HepG2 (cell line): ENCODE results near the gene SLC17A8. TPM values are rescaled to one million over a fixed set of nuclear protein-coding genes. Genes with fewer than 3 reads are reported as not detected.

ENCODE experiments used
- FOXJ3 ChIP-seq: sonication (generic); formaldehyde crosslinking; IDR thresholded peaks from 2 replicates; pipeline ENCODE4 v1.4.0; 2020; ENCODE audit warnings: missing genetic modification reagents, mild to moderate bottlenecking, borderline replicate concordance
- FOXO1 ChIP-seq: sonication (generic); formaldehyde crosslinking; IDR thresholded peaks from 2 replicates; pipeline ENCODE4 v1.4.0; 2020; ENCODE audit warnings: missing genetic modification reagents
- GTF2F1 ChIP-seq: fragments of 150-350 bp; IDR thresholded peaks from 2 replicates; pipeline ENCODE4 v1.6.1; 2014; ENCODE audit warnings: low read length
- ISX ChIP-seq: sonication (generic); formaldehyde crosslinking; conservative IDR thresholded peaks from 2 replicates; pipeline ENCODE4 v1.5.0; 2020; ENCODE audit warnings: missing genetic modification reagents
- JDP2 ChIP-seq: sonication (generic); formaldehyde crosslinking; IDR thresholded peaks from 2 replicates; pipeline ENCODE4 v1.8.1; 2022; ENCODE audit warnings: missing genetic modification reagents, borderline replicate concordance
- PITX1 ChIP-seq: sonication (generic); formaldehyde crosslinking; IDR thresholded peaks from 2 replicates; pipeline ENCODE4 v1.5.1; 2020; ENCODE audit warnings: mild to moderate bottlenecking, missing genetic modification reagents
- REST ChIP-seq, 2 experiments: IDR thresholded peaks; 2 replicates each; pipeline ENCODE4 v1.6.1; 2011 to 2012; ENCODE audit warnings: low read length in 2 of 2, borderline replicate concordance in 1 of 2, low read depth in 1 of 2, mild to moderate bottlenecking in 1 of 2, moderate library complexity in 1 of 2
- SMAD3 ChIP-seq: sonication (generic); formaldehyde crosslinking; IDR thresholded peaks from 2 replicates; pipeline ENCODE4 v1.4.0; 2020; ENCODE audit warnings: missing genetic modification reagents
- SNAPC5 ChIP-seq: sonication (generic); formaldehyde crosslinking; IDR thresholded peaks from 2 replicates; pipeline ENCODE4 v1.8.1; 2023; ENCODE audit warnings: mild to moderate bottlenecking, missing genetic modification reagents, borderline replicate concordance
- TRIM24 ChIP-seq: sonication (generic); formaldehyde crosslinking; IDR thresholded peaks from 2 replicates; pipeline ENCODE4 v1.8.0; 2022; ENCODE audit warnings: mild to moderate bottlenecking, missing genetic modification reagents
- ZBTB4 ChIP-seq: sonication (generic); formaldehyde crosslinking; IDR thresholded peaks from 2 replicates; pipeline ENCODE4 v1.4.0; 2020; ENCODE audit warnings: missing genetic modification reagents, mild to moderate bottlenecking, borderline replicate concordance
- ZFX ChIP-seq: sonication (generic); formaldehyde crosslinking; IDR thresholded peaks from 2 replicates; pipeline ENCODE4 v1.4.0; 2020; ENCODE audit warnings: mild to moderate bottlenecking, low read depth, missing genetic modification reagents, moderate library complexity
- ZFYVE20 ChIP-seq: sonication (generic); formaldehyde crosslinking; IDR thresholded peaks from 2 replicates; pipeline ENCODE4 v1.8.0; 2023; ENCODE audit warnings: low read depth, mild to moderate bottlenecking, moderate library complexity, missing genetic modification reagents, borderline replicate concordance
- ZMYM3 ChIP-seq: sonication (generic); formaldehyde crosslinking; IDR thresholded peaks from 2 replicates; pipeline ENCODE4 v1.5.1; 2020; ENCODE audit warnings: mild to moderate bottlenecking, missing genetic modification reagents
- ZNF180 ChIP-seq: sonication (generic); formaldehyde crosslinking; IDR thresholded peaks from 2 replicates; pipeline ENCODE4 v1.4.0; 2020; ENCODE audit warnings: low read depth, missing genetic modification reagents, borderline replicate concordance
- ZNF232 ChIP-seq: sonication (generic); formaldehyde crosslinking; IDR thresholded peaks from 2 replicates; pipeline ENCODE4 v1.4.0; 2020; ENCODE audit warnings: missing genetic modification reagents, borderline replicate concordance
- ZNF446 ChIP-seq: sonication (generic); formaldehyde crosslinking; IDR thresholded peaks from 2 replicates; pipeline ENCODE4 v1.5.0; 2020; ENCODE audit warnings: mild to moderate bottlenecking, missing genetic modification reagents
- ZNF550 ChIP-seq: sonication (generic); formaldehyde crosslinking; IDR thresholded peaks from 2 replicates; pipeline ENCODE4 v1.4.0; 2020; ENCODE audit warnings: mild to moderate bottlenecking, missing genetic modification reagents, borderline replicate concordance
- ZNF580 ChIP-seq: IDR thresholded peaks from 2 replicates; pipeline ENCODE4 v1.6.1; 2016; ENCODE audit warnings: low read depth, borderline replicate concordance
- ZNF704 ChIP-seq: sonication (generic); formaldehyde crosslinking; IDR thresholded peaks from 2 replicates; pipeline ENCODE4 v1.8.1; 2023; ENCODE audit warnings: mild to moderate bottlenecking, inconsistent platforms, moderate library complexity, missing genetic modification reagents, borderline replicate concordance
- ZNF713 ChIP-seq: sonication (generic); formaldehyde crosslinking; IDR thresholded peaks from 2 replicates; pipeline ENCODE4 v1.4.0; 2020; ENCODE audit warnings: mild to moderate bottlenecking, missing genetic modification reagents
- polyA plus RNA-seq, 8 experiments: library from polyadenylated mRNA; depleted of rRNA in 3 of 8; stranded (reverse) in 7 of 8; unstranded in 1 of 8; fragments of >200 nt; fragmentation: Illumina TruSeq in 4 of 8; extraction: Trizol in 4 of 8; gene quantifications; 2 replicates each; pipeline versions ENCODE4 v1.2.1 to v1.2.3, GENCODE V29; 2011 to 2016; ENCODE audit warnings: low read depth in 4 of 8, missing spikeins in 1 of 8, mixed read lengths in 1 of 8; ENCODE audit not compliant: insufficient read depth in 1 of 8
- total RNA-seq, 5 experiments: library from RNA; depleted of rRNA; stranded (reverse); fragments of >200 nt; fragmentation: Illumina TruSeq; extraction: Trizol; gene quantifications; 2 replicates each; pipeline ENCODE4 v1.2.3, GENCODE V29; 2016; ENCODE audit warnings: low read depth in 1 of 5

SLC17A8 gene
- total and polyA plus RNA-seq, 2 of the 13 experiments (the other 11 are each of a cell fraction or from before 2014, with no cell fraction given): 0.07 to 0.15 TPM

GRCh38 chr12:100437038-100437841 lies 80.4 kb downstream of the SLC17A8 start (continued):
- no peak for TF ChIP-seq ZFYVE20 (CRISPR knock-in tag)
- TF ChIP-seq GTF2F1: no peak
- peak; percentile 96 for TF ChIP-seq ZNF232 (CRISPR knock-in tag)
- TF ChIP-seq ZNF580 (CRISPR knock-in tag): peak; percentile 82; the same call in 1 of the 2 replicates
- TF ChIP-seq REST (IDR thresholded peaks at IDR 0.05; ENCODE audit: borderline replicate concordance in 1 of 2, low read depth in 1 of 2, low read length in 2 of 2): peak in 1 of 2 experiments; percentile 82; a peak in 2 of 4 replicates
- TF ChIP-seq ZMYM3 (CRISPR knock-in tag): peak; percentile 90
- TF ChIP-seq ZNF446 (CRISPR knock-in tag): no peak
- peak; percentile 99 for TF ChIP-seq FOXJ3 (CRISPR knock-in tag)
- no peak for TF ChIP-seq ZFX (CRISPR knock-in tag)
- peak; percentile 90 for TF ChIP-seq SMAD3 (CRISPR knock-in tag)
- TF ChIP-seq FOXO1 (CRISPR knock-in tag): peak; percentile 93
- no peak for TF ChIP-seq ZNF550
- no peak for TF ChIP-seq JDP2 (CRISPR knock-in tag)
- no peak for TF ChIP-seq ZNF180 (CRISPR knock-in tag)
- no peak for TF ChIP-seq SNAPC5 (CRISPR knock-in tag)
- TF ChIP-seq ZBTB4 (CRISPR knock-in tag): peak; percentile 64; the same call in 1 of the 2 replicates
- peak; percentile 96 for TF ChIP-seq PITX1 (CRISPR knock-in tag)
- no peak for TF ChIP-seq ISX (CRISPR knock-in tag)
- no peak for TF ChIP-seq TRIM24
- no peak for TF ChIP-seq ZNF713 (CRISPR knock-in tag)
- TF ChIP-seq ZNF704 (CRISPR knock-in tag): no peak
